BE2C (cell line): ENCODE data around the gene B3GAT2.

Source experiments
- DNase-seq: peaks from one replicate; pipeline ENCODE4 v3.0.0-alpha.2; 2020
- H3K27me3 ChIP-seq: fragments of 250-450 bp; sonication (Bioruptor Pico); 2 replicates; pipeline ENCODE4 v1.5.1; 2020; ENCODE audit warnings: mild to moderate bottlenecking
- H3K36me3 ChIP-seq: fragments of 250-450 bp; sonication (Bioruptor Pico); 2 replicates; pipeline ENCODE4 v1.5.1; 2020; ENCODE audit warnings: mild to moderate bottlenecking
- H3K4me1 ChIP-seq: fragments of 250-450 bp; sonication (Bioruptor Pico); 2 replicates; pipeline ENCODE4 v1.5.1; 2020
- H3K4me3 ChIP-seq: 2 replicates; pipeline ENCODE4 v1.5.1; 2011; ENCODE audit warnings: low read depth, low read length
- H3K9me3 ChIP-seq: fragments of 250-450 bp; sonication (Bioruptor Pico); 2 replicates; pipeline ENCODE4 v1.5.1; 2020
- CTCF ChIP-seq: IDR thresholded peaks from 2 replicates; pipeline ENCODE4 v1.5.1; 2012; ENCODE audit warnings: mild to moderate bottlenecking, low read depth, low read length

The B3GAT2 gene

GRCh38 chr6:70852667-70853246, 104.1 kb downstream of the B3GAT2 start:
- H3K36me3 ChIP-seq, result no peaks in the 10 kb centered on the region
- no peaks in the 10 kb centered on the region for H3K9me3 ChIP-seq
- DNase-seq, result no peak
- H3K27me3 ChIP-seq, result no peaks in the 10 kb centered on the region
- H3K4me1 ChIP-seq, result peaks cover 2% of the 10 kb centered on the region; the same call in 1 of the 2 replicates
- no peak for TF ChIP-seq CTCF
- H3K4me3 ChIP-seq, result no peak overlapping the region

GRCh38 chr6:70849348-70850069, 107.4 kb downstream of the B3GAT2 start:
- Histone ChIP-seq H3K4me3 (no peak overlapping the region), H3K4me1 (peaks cover 4% of the 10 kb centered on the region), H3K9me3 (no peaks in the 10 kb centered on the region), H3K27me3 (no peaks in the 10 kb centered on the region), H3K36me3 (no peaks in the 10 kb centered on the region)
- no peak for TF ChIP-seq CTCF
- DNase-seq, result no peak

GRCh38 chr6:70847106-70848084, 109.5 kb downstream of the B3GAT2 start:
- H3K27me3 ChIP-seq, result no peaks in the 10 kb centered on the region
- DNase-seq, result no peak
- H3K9me3 ChIP-seq, result no peaks in the 10 kb centered on the region
- H3K4me3 ChIP-seq, result no peak overlapping the region
- peaks cover 4% of the 10 kb centered on the region for H3K4me1 ChIP-seq
- no peaks in the 10 kb centered on the region for H3K36me3 ChIP-seq
- TF ChIP-seq CTCF, result no peak

- H3K9me3 ChIP-seq, result no peaks in the 10 kb centered on the region
- no peak for TF ChIP-seq CTCF
- H3K4me1 ChIP-seq, result peaks cover 4% of the 10 kb centered on the region
- no peaks in the 10 kb centered on the region for H3K36me3 ChIP-seq
- no peaks in the 10 kb centered on the region for H3K27me3 ChIP-seq
- H3K4me3 ChIP-seq, result no peak overlapping the region
- no peak for DNase-seq
Observed at GRCh38 chr6:70846207-70846835, 110.5 kb downstream of the B3GAT2 start.

GRCh38 chr6:70844301-70844700, 112.6 kb downstream of the B3GAT2 start:
- no peaks in the 10 kb centered on the region for H3K36me3 ChIP-seq
- peaks cover 13% of the 10 kb centered on the region for H3K4me1 ChIP-seq
- no peak overlapping the region for H3K4me3 ChIP-seq
- TF ChIP-seq CTCF, result no peak
- H3K27me3 ChIP-seq, result no peaks in the 10 kb centered on the region
- DNase-seq, result no peak
- no peaks in the 10 kb centered on the region for H3K9me3 ChIP-seq
